Progenitor cell of endocrine pancreas (in vitro differentiated cells): Measurements from ENCODE around the gene PTPRM. TPM values are rescaled to one million over a fixed set of nuclear protein-coding genes. Genes with fewer than 3 reads are reported as not detected.

ENCODE experiments used
- DNase-seq: peaks from one replicate; pipeline ENCODE4 v3.0.0; 2021; ENCODE audit warnings: low spot score; ENCODE audit not compliant: unreplicated experiment
- H3K27ac Mint-ChIP-seq: 2 replicates; pipeline ENCODE4 v1.8.0; 2021; ENCODE audit warnings: mild to moderate bottlenecking, moderate library complexity, mixed read lengths
- H3K27me3 Mint-ChIP-seq: 2 replicates; pipeline ENCODE4 v1.8.0; 2021; ENCODE audit warnings: mixed read lengths
- H3K36me3 Mint-ChIP-seq: 2 replicates; pipeline ENCODE4 v1.8.0; 2022; ENCODE audit warnings: mixed read lengths; ENCODE audit not compliant: insufficient read depth
- H3K4me1 Mint-ChIP-seq: 2 replicates; pipeline ENCODE4 v1.8.0; 2021; ENCODE audit warnings: low read depth, mixed read lengths
- H3K4me3 Mint-ChIP-seq: 2 replicates; pipeline ENCODE4 v1.8.0; 2021; ENCODE audit warnings: low read depth, mild to moderate bottlenecking, moderate library complexity, mixed read lengths
- H3K9me3 Mint-ChIP-seq: 2 replicates; pipeline ENCODE4 v1.8.0; 2021; ENCODE audit warnings: low read depth, mixed read lengths
- CTCF ChIP-seq: fragments of 200-600 bp; sonication (generic); IDR thresholded peaks from one replicate; pipeline ENCODE4 v1.5.0; 2021; ENCODE audit warnings: antibody characterized with exemption, mild to moderate bottlenecking; ENCODE audit not compliant: unreplicated experiment
- total RNA-seq: library from RNA; stranded (reverse); gene quantifications from 2 replicates; pipeline ENCODE4 v1.2.1, GENCODE V29; 2021

PTPRM gene
- total RNA-seq, 1 donor from 2014 or later, result 23.2 TPM

GRCh38 chr18:8063733-8064132, 496.6 kb downstream of the PTPRM start:
- peaks cover 9% of the 10 kb centered on the region for H3K4me1 Mint-ChIP-seq
- H3K27ac Mint-ChIP-seq, result peak overlapping the region; percentile 97
- H3K4me3 Mint-ChIP-seq, result peak overlapping the region; percentile 86
- no peaks in the 10 kb centered on the region for H3K36me3 Mint-ChIP-seq
- H3K27me3 Mint-ChIP-seq, result no peaks in the 10 kb centered on the region
- TF ChIP-seq CTCF, result no peak
- DNase-seq, result no peak
- H3K9me3 Mint-ChIP-seq, result no peaks in the 10 kb centered on the region

- TF ChIP-seq CTCF, result no peak
- H3K9me3 Mint-ChIP-seq, result no peaks in the 10 kb centered on the region
- peaks cover 3% of the 10 kb centered on the region for H3K36me3 Mint-ChIP-seq
- no peak for DNase-seq
- H3K4me1 Mint-ChIP-seq, result peaks cover 9% of the 10 kb centered on the region
- no peak overlapping the region for H3K4me3 Mint-ChIP-seq
- no peak overlapping the region for H3K27ac Mint-ChIP-seq
- H3K27me3 Mint-ChIP-seq, result no peaks in the 10 kb centered on the region
Measured at GRCh38 chr18:8065284-8065683, 498.2 kb downstream of the PTPRM start.

GRCh38 chr18:8065773-8066172, 498.7 kb downstream of the PTPRM start:
- Mint-ChIP-seq H3K4me3 (no peak overlapping the region), H3K36me3 (peaks cover 3% of the 10 kb centered on the region), H3K27me3 (no peaks in the 10 kb centered on the region), H3K4me1 (peaks cover 9% of the 10 kb centered on the region), H3K9me3 (no peaks in the 10 kb centered on the region), H3K27ac (no peak overlapping the region)
- no peak for TF ChIP-seq CTCF
- DNase-seq, result no peak

- Mint-ChIP-seq H3K4me1 (peaks cover 5% of the 10 kb centered on the region), H3K27me3 (no peaks in the 10 kb centered on the region), H3K4me3 (no peak overlapping the region), H3K9me3 (no peaks in the 10 kb centered on the region), H3K36me3 (peaks cover 3% of the 10 kb centered on the region), H3K27ac (no peak overlapping the region)
- no peak for TF ChIP-seq CTCF
- DNase-seq, result no peak
Measured at GRCh38 chr18:8069708-8070107, 502.6 kb downstream of the PTPRM start.

GRCh38 chr18:8073167-8073566, 506.1 kb downstream of the PTPRM start:
- no peaks in the 10 kb centered on the region for H3K27me3 Mint-ChIP-seq
- no peaks in the 10 kb centered on the region for H3K4me1 Mint-ChIP-seq
- peaks cover 3% of the 10 kb centered on the region for H3K36me3 Mint-ChIP-seq
- H3K4me3 Mint-ChIP-seq, result no peak overlapping the region
- DNase-seq, result no peak
- H3K9me3 Mint-ChIP-seq, result no peaks in the 10 kb centered on the region
- no peak for TF ChIP-seq CTCF
- no peak overlapping the region for H3K27ac Mint-ChIP-seq
